Measurements from ENCODE around the gene UCKL1.
"Not testable (repeated sequence)": the region's sequence is repeated elsewhere in the genome, so short reads cannot be mapped to it uniquely, and the experiment has no call there.

Gene UCKL1

GRCh38 chr20:63942969-63943807 lies 13.0 kb downstream of the UCKL1 start:
- DNase-seq (ENCODE audit: low spot score): no peak

GRCh38 chr20:63942250-63942951 lies 13.8 kb downstream of the UCKL1 start:
- peak; percentile 69 for DNase-seq (ENCODE audit: low spot score)

DNA sequence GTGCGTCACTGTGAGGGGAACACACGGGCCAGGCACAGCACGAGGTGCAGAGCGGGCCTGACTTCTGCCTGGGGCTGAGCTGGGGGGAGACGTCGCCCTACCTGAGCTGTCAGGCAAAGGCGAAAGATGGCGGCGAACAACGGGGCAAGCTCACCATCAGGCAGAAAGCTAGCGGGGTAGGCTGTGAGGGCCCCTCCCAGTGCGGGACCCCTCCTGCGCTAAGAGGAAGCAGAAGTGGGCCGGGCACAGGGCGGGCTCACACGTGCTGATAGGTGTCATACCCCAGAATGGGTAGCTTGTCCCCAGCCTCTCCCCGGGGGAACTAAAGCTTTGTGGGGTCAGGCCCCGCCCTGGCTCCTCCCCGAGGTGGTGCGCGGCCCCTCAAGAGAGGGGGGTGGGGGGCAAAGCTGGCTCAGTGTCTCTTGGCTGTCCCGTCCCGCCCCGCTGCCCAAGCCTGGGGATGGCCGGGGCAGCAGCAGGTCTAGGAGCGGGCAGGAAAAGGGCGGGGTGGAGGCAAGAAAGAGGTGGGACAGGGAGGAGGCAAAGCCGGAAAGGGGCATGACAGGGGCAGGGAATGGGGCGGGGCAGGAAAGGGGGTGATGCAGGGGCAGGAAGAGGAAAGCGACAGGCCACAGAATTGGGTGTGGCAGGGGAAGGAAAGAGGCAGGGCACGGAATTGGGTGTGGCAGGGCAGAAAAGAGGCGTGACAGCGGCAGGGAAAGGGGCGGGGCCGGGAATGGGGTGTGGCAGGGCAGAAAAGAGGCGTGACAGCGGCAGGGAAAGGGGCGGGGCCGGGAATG lies 14.7 kb downstream of the UCKL1 start:
- peak; percentile 98 for DNase-seq (ENCODE audit: low spot score)

DNA sequence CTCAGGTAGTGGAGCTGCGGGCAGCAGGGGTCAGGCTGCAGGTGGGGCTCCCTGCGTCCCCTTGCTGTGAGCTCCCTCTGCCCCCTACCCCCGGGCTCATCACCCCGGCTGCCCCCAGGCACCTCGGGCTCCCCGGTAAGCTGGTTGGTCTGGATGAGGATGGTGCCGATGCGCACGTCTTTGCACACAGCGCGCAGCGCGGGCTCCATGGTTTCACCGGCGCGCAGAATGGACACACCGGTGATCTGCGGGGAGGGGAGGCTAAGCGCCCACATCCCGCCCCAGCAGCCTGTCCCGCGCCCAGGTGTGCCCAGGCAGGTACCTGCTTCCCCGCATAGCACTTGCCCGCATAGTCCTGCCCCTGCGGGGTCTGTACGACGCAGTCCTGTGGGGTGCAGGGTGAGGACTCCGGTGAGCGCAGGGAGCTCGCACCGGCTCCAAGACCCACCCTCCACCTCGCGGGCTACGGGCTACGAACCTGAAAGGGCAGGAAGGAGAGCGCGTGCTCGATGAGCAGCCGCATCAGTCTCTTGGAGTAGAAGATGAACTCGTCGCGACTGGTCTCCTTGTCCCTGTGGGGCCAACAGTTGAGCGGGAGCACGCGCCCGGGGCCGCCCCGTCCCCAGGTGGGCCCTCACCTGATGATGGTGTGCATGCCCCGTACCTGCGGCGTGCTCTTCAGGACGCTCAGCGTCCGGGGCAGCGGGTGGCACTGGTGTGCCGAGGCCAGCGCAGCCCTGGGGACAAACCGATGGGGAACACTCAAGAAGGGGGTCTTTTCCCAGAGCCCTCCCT lies 15.5 kb downstream of the UCKL1 start:
- DNase-seq (ENCODE audit: low spot score): no peak

DNA sequence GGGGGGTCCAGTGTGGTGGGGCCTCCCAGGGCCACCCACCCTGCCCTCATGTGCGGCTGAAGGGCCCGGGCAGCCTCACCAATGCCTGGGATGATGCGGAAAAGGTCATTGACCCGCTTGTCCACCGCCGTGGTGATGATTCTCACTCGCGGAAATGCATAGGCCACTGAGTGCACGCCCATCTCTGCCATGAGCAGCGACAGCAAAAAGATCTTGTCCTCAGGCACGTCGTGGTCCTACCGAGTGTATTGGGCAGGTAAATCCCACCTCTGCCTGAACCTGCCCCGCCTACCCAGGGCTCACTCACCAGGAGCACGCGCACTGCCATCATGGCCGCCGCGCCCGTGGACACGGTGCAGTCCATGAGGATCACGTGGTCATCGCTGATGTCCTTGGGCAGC lies 16.1 kb downstream of the UCKL1 start:
- no peak for DNase-seq (ENCODE audit: low spot score)

- DNase-seq (ENCODE audit: low spot score): no peak
These were observed 16.9 kb downstream of the UCKL1 start for GRCh38 chr20:63939061-63939935.

DNA sequence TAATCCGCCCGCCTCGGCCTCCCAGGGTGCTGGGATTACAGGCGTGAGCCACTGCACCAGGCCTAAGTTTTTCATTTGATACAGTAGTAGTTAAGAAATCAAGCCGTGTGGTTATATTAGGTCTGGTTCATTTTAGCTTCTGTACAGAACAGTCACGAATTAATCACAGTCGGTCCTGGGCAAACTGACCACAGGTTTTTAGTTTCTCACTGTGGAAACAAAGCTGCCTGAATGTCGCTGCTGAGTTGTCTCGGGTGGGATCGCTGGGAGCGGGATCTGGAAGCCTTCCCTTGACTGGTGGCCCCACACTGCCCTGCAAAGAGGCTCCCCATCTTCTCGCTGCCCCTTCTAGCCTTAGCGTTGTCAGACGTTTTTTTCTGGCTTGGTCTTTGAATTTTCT lies 18.6 kb downstream of the UCKL1 start:
- DNase-seq (ENCODE audit: low spot score): no peak

DNA sequence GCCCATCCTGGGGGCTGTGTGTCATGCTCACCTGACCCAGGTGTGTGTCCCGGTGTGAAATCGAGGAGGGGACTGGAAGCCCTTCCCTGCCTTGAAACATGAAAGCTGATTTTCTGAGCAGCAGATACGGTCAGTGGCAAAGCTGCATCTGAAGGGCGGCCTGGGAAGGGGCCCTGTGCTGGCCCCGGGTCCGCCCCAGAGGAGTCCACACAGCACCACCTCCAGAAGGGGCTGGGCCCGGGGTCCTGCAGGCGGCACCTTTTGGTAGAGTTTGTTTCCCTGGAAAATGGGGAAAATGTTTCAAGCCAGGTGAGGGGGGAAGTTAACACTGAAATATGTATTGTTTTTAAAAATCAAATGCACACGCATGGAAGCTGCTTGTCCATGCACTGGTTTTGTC lies 20.8 kb downstream of the UCKL1 start:
- no peak for DNase-seq (ENCODE audit: low spot score)

- DNase-seq (ENCODE audit: low spot score): no peak
These were observed 21.7 kb downstream of the UCKL1 start for GRCh38 chr20:63934271-63935068.

DNA sequence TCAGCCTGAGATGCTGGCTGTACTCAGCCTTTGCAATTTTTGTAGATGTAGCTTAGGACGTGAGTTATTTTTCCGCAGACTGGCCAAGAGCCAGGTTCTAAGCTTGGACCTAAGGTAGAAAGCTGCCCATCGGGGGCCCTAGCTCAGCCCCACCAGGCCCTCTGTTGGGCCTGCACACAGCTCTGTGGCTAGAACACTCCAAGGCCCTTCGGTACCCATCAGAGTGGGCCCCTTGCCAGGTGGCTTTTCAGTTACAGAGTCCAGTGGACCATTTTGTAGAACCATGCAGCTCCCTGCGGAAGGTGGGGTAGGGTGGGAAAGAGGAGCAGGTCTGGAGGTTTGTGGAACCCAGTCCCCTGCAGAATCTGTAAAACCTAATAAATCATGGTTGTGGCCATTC lies 22.6 kb downstream of the UCKL1 start:
- DNase-seq (ENCODE audit: low spot score): no peak

- no peak for DNase-seq (ENCODE audit: low spot score)
These were observed 23.5 kb downstream of the UCKL1 start for GRCh38 chr20:63932606-63933160.

GRCh38 chr20:63931735-63932134 lies 24.5 kb downstream of the UCKL1 start:
- no peak for DNase-seq (ENCODE audit: low spot score)

DNA sequence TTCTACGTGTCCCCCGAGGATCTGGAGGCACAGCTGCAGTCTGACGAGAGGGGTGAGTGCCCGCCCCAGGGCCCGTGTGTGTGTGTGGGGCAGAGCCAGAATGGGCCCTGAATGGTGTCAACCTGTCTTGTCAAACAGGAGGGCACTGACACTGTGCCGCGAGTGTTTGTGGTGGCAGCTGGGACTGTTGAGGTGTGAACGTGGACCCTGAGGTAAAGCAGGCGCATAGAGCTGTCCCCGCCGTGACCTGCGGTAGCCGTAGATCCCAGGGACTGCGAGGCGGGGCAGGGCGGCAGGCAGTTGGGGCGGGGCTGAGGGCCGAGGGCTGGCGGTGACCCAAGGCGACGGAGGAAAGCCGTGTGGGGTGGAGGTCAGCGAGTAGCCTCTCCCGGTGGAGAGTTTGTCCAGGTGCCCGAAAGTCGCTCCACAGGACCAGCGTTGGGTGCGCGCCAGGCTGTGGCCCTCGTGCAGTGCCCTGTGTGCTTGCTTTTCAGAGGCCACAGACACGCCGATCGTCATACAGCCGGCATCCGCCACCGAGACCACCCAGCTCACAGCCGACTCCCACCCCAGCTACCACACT lies 25.2 kb downstream of the UCKL1 start:
- no peak for DNase-seq (ENCODE audit: low spot score)

GRCh38 chr20:63929473-63929883 lies 26.7 kb downstream of the UCKL1 start:
- not testable (repeated sequence) for DNase-seq (ENCODE audit: low spot score)

DNA sequence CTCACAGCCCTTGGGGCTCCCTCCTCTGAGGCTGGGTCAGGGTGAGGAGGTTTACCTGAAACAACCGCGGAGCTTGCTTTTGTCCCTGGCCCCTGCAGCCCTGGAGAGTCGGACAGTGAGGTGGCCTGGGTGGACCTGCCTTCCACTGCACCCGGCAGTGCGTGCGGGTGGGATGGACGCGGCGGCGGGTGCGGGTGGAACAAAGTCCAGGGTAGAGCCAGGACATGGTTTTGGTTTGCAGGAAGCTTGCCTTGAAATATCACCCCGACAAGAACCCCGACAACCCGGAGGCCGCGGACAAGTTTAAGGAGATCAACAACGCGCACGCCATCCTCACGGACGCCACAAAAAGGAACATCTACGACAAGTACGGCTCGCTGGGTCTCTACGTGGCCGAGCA lies 27.1 kb downstream of the UCKL1 start:
- DNase-seq (ENCODE audit: low spot score): no peak

GRCh38 chr20:63926298-63926697 lies 29.9 kb downstream of the UCKL1 start:
- DNase-seq (ENCODE audit: low spot score): no peak

GRCh38 chr20:63924241-63924640 lies 32.0 kb downstream of the UCKL1 start:
- no peak for DNase-seq (ENCODE audit: low spot score)

GRCh38 chr20:63923651-63924050 lies 32.6 kb downstream of the UCKL1 start:
- no peak for DNase-seq (ENCODE audit: low spot score)

- no peak for DNase-seq (ENCODE audit: low spot score)
These were observed 36.0 kb downstream of the UCKL1 start for GRCh38 chr20:63920226-63920625.
